Measurements from ENCODE around the gene RSBN1. TPM values are rescaled to one million over a fixed set of nuclear protein-coding genes. Genes with fewer than 3 reads are reported as not detected.

The RSBN1 gene
- total RNA-seq, 1 donor from 2014 or later: 40.1 TPM

DNA sequence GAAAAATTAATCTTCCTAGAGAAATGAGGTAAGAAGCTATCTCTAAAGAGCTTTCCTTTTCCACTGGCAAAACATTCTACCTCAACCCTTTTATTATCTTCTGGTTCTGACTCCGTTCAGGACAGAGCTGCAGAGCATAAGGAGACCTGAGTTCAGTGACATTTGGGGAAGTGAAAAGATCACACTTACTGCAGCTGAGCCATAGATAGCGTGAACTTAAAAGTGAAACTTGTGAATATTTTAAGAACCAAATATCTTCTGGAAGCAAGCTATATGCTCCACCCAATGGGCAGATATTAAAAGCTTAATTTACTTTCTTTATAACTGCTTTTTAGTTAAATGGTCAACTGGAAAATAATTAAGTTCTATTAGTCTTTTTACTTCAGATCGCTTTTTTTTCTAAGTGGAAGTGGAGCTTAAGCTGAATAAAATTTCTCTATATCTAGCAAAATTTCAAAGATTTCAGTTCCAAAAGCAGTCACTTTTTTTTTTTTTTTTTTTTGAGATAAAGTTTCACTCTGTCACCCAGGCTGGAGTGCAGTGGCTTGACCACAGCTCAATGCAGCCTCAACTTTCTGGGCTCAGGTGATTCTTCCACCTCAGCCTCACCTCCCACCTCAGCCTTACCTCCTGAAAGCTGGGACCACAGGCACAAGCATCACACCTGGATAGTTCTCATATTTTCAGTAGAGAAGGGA, 47.4 kb upstream of the RSBN1 start:
- no peak overlapping the region for H3K4me2 ChIP-seq
- peaks cover 2% of the 10 kb centered on the region for H3K27me3 Mint-ChIP-seq (ENCODE audit: insufficient read depth, low read depth)
- H3K9me3 ChIP-seq (ENCODE audit: low read depth): no peaks in the 10 kb centered on the region
- H3K27me3 ChIP-seq: no peaks in the 10 kb centered on the region
- no peak overlapping the region for H3K9ac ChIP-seq
- H3K4me3 Mint-ChIP-seq: no peak overlapping the region
- no peaks in the 10 kb centered on the region for H3K4me1 ChIP-seq
- no peaks in the 10 kb centered on the region for H3K36me3 ChIP-seq
- H3K79me2 ChIP-seq (ENCODE audit: low read depth): no peaks in the 10 kb centered on the region
- no peak for DNase-seq (ENCODE audit: low spot score)
- no peak overlapping the region for H3K27ac ChIP-seq
- no peaks in the 10 kb centered on the region for H3F3A ChIP-seq (ENCODE audit: low read depth)
- H3K4me3 ChIP-seq: no peak overlapping the region
- H3K9me3 Mint-ChIP-seq: peaks cover 2% of the 10 kb centered on the region
- H3K4me1 Mint-ChIP-seq: no peaks in the 10 kb centered on the region
- no peak overlapping the region for H3K27ac Mint-ChIP-seq
- TF ChIP-seq EZH2phosphoT487 (IDR thresholded peaks at IDR 0.05) (no peak), EZH2 (IDR thresholded peaks at IDR 0.05) (no peak)
- TF ChIP-seq, protein P1, sequence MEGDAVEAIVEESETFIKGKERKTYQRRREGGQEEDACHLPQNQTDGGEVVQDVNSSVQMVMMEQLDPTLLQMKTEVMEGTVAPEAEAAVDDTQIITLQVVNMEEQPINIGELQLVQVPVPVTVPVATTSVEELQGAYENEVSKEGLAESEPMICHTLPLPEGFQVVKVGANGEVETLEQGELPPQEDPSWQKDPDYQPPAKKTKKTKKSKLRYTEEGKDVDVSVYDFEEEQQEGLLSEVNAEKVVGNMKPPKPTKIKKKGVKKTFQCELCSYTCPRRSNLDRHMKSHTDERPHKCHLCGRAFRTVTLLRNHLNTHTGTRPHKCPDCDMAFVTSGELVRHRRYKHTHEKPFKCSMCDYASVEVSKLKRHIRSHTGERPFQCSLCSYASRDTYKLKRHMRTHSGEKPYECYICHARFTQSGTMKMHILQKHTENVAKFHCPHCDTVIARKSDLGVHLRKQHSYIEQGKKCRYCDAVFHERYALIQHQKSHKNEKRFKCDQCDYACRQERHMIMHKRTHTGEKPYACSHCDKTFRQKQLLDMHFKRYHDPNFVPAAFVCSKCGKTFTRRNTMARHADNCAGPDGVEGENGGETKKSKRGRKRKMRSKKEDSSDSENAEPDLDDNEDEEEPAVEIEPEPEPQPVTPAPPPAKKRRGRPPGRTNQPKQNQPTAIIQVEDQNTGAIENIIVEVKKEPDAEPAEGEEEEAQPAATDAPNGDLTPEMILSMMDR (IDR thresholded peaks at IDR 0.05): no peak
- H2AFZ ChIP-seq (replicated peaks): peak overlapping the region; percentile 49
- H3K36me3 Mint-ChIP-seq: no peaks in the 10 kb centered on the region
- H4K20me1 ChIP-seq (ENCODE audit: low read depth): no peaks in the 10 kb centered on the region

DNA sequence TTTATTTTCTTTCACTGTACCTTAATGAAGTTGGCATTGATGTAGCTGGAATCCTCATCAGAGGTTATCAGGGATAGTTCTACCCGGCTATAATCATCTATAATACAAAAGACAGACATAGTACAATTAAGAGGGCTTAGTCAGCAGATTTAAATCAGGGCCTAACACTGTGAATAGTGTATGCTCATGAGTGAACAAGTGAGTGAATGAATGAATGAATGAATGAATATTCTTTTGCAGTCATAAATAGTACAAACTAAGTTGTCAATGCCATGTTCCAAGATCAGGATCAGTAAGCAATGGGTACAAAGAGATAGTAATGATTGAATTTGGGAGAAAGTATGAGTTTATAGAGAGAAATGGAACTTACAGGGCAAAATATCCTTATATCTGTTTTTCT, 46.7 kb upstream of the RSBN1 start:
- Mint-ChIP-seq H3K36me3 (no peaks in the 10 kb centered on the region), H3K27ac (no peak overlapping the region), H3K27me3 (ENCODE audit: insufficient read depth, low read depth) (peaks cover 2% of the 10 kb centered on the region), H3K4me1 (no peaks in the 10 kb centered on the region), H3K4me3 (no peak overlapping the region), H3K9me3 (peaks cover 2% of the 10 kb centered on the region)
- no peaks in the 10 kb centered on the region for H3K79me2 ChIP-seq (ENCODE audit: low read depth)
- no peaks in the 10 kb centered on the region for H3F3A ChIP-seq (ENCODE audit: low read depth)
- no peaks in the 10 kb centered on the region for H4K20me1 ChIP-seq (ENCODE audit: low read depth)
- H3K36me3 ChIP-seq: no peaks in the 10 kb centered on the region
- no peak for DNase-seq (ENCODE audit: low spot score)
- no peak overlapping the region for H3K9ac ChIP-seq
- no peak overlapping the region for H3K27ac ChIP-seq
- no peaks in the 10 kb centered on the region for H3K27me3 ChIP-seq
- no peak overlapping the region for H3K4me3 ChIP-seq
- H3K4me2 ChIP-seq: no peak overlapping the region
- TF ChIP-seq, protein P1 (IDR thresholded peaks at IDR 0.05): no peak
- TF ChIP-seq EZH2phosphoT487 (IDR thresholded peaks at IDR 0.05) (no peak), EZH2 (IDR thresholded peaks at IDR 0.05) (no peak)
- no peaks in the 10 kb centered on the region for H3K4me1 ChIP-seq
- H3K9me3 ChIP-seq (ENCODE audit: low read depth): no peaks in the 10 kb centered on the region
- peak overlapping the region; percentile 49 for H2AFZ ChIP-seq (replicated peaks)

DNA sequence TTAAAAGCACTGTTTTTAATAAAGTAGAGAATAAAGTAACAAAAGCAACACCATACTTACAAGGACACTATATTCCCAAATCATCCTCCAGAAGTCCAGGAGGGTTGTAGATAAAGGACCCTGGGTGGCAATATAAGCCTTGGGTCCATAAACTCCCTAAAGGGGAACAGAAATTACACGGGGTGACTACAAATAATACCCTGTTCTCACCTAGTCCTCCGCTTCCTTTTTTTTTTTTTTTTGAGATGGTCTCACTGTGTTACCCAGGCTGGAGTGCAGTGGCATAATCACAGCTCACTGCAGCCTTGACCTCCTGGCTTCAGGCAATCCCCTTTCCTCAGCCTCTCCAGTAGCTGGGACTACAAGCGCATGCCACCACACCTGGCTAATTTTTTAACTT, 46.1 kb upstream of the RSBN1 start:
- H3K36me3 ChIP-seq: no peaks in the 10 kb centered on the region
- H3K79me2 ChIP-seq (ENCODE audit: low read depth): no peaks in the 10 kb centered on the region
- H3K27me3 ChIP-seq: no peaks in the 10 kb centered on the region
- H4K20me1 ChIP-seq (ENCODE audit: low read depth): no peaks in the 10 kb centered on the region
- no peak overlapping the region for H3K27ac ChIP-seq
- H3F3A ChIP-seq (ENCODE audit: low read depth): no peaks in the 10 kb centered on the region
- no peaks in the 10 kb centered on the region for H3K9me3 ChIP-seq (ENCODE audit: low read depth)
- peaks cover 2% of the 10 kb centered on the region for H3K9me3 Mint-ChIP-seq
- no peak overlapping the region for H3K4me3 ChIP-seq
- no peaks in the 10 kb centered on the region for H3K4me1 ChIP-seq
- H3K4me3 Mint-ChIP-seq: no peak overlapping the region
- no peaks in the 10 kb centered on the region for H3K36me3 Mint-ChIP-seq
- no peak for TF ChIP-seq EZH2phosphoT487 (IDR thresholded peaks at IDR 0.05)
- no peak for TF ChIP-seq EZH2 (IDR thresholded peaks at IDR 0.05)
- TF ChIP-seq, protein P1 (IDR thresholded peaks at IDR 0.05): no peak
- no peak overlapping the region for H3K27ac Mint-ChIP-seq
- H3K27me3 Mint-ChIP-seq (ENCODE audit: insufficient read depth, low read depth): peaks cover 2% of the 10 kb centered on the region
- no peak overlapping the region for H3K4me2 ChIP-seq
- H3K9ac ChIP-seq: no peak overlapping the region
- no peak overlapping the region for H2AFZ ChIP-seq (replicated peaks)
- DNase-seq (ENCODE audit: low spot score): no peak
- H3K4me1 Mint-ChIP-seq: no peaks in the 10 kb centered on the region

All from neural progenitor cell (in vitro differentiated cells).